GM19025 (cell line): ENCODE measurements around the gene CYREN.
A peak's percentile ranks its signal among the peaks of the same experiment; 100 is the strongest.
"Not testable (repeated sequence)": the region's sequence is repeated elsewhere in the genome, so short reads cannot be mapped to it uniquely, and the experiment has no call there.

Source experiments
- ATAC-seq: cut with Tn5 transposase; IDR thresholded peaks from one replicate; pipeline ENCODE4 v1.9.1; 2021; ENCODE audit warnings: mild to moderate bottlenecking, low read depth, moderate library complexity; ENCODE audit not compliant: unreplicated experiment

The CYREN gene

GRCh38 chr7:135160858-135161653 is 9.5 kb downstream of the CYREN start:
- ATAC-seq = no peak

- ATAC-seq = peak; percentile 43
These were observed 10.2 kb downstream of the CYREN start for GRCh38 chr7:135160098-135160857.

GRCh38 chr7:135159359-135160085 is 11.0 kb downstream of the CYREN start:
- ATAC-seq = no peak

GRCh38 chr7:135158874-135159273 is 11.6 kb downstream of the CYREN start:
- no peak for ATAC-seq

GRCh38 chr7:135158141-135158655 is 12.3 kb downstream of the CYREN start:
- no peak for ATAC-seq

GRCh38 chr7:135156290-135156689 is 14.2 kb downstream of the CYREN start:
- no peak for ATAC-seq

- no peak for ATAC-seq
These were observed 15.8 kb downstream of the CYREN start for GRCh38 chr7:135154734-135155133.

GRCh38 chr7:135152442-135152841 is 18.1 kb downstream of the CYREN start:
- no peak for ATAC-seq

- no peak for ATAC-seq
These were observed 19.0 kb downstream of the CYREN start for GRCh38 chr7:135151533-135151932.

GRCh38 chr7:135151132-135151531 is 19.4 kb downstream of the CYREN start:
- no peak for ATAC-seq

- ATAC-seq = no peak
These were observed 20.3 kb downstream of the CYREN start for GRCh38 chr7:135150072-135150782.

- peak; percentile 61 for ATAC-seq
These were observed 22.4 kb downstream of the CYREN start, which contains the start of gene TMEM140 for GRCh38 chr7:135147899-135148721. Gene TMEM140, plus strand, starts transcription at chr7:135148072. Its CDS starts 16,370 bp downstream, at chr7:135164442.

GRCh38 chr7:135147341-135147898 is 23.1 kb downstream of the CYREN start:
- ATAC-seq = no peak

- no peak for ATAC-seq
These were observed 26.4 kb downstream of the CYREN start for GRCh38 chr7:135143885-135144668.

GRCh38 chr7:135129579-135129978 is 40.9 kb downstream of the CYREN start:
- no peak for ATAC-seq

GRCh38 chr7:135128931-135129330 is 41.6 kb downstream of the CYREN start:
- no peak for ATAC-seq

- ATAC-seq = not testable (repeated sequence)
These were observed 45.9 kb downstream of the CYREN start for GRCh38 chr7:135124631-135125030.

GRCh38 chr7:135121868-135122267 is 48.6 kb downstream of the CYREN start:
- ATAC-seq = no peak
